B cell (primary cell): ENCODE data around the gene ARHGAP12. TPM values are rescaled to one million over a fixed set of nuclear protein-coding genes. Genes with fewer than 3 reads are reported as not detected.

ENCODE experiments used
- ATAC-seq: fragments of 200-7000 bp; cut with Tn5 transposase; one replicate; pipeline ENCODE4 v1.10.0; 2021; ENCODE audit warnings: low read depth, mild to moderate bottlenecking, moderate number of reproducible peaks, moderate library complexity
- CTCF ChIA-PET: fragments of 350-600 bp; sonication (Branson Sonifier 250); formaldehyde crosslinking; loops from one replicate; lab custom pipeline; 2021; ENCODE audit warnings: antibody characterized with exemption, inconsistent platforms; lab: Charles Lee
- POLR2A ChIA-PET: fragments of 350-600 bp; sonication (Branson Sonifier 250); formaldehyde crosslinking; loops from one replicate; lab custom pipeline; 2021; ENCODE audit warnings: antibody characterized with exemption; lab: Charles Lee
- DNase-seq: peaks from one replicate; pipeline ENCODE4 v3.0.0; 2013
- H2AFZ ChIP-seq: 2 replicates; pipeline ENCODE4 v1.6.1; 2012; ENCODE audit warnings: mild to moderate bottlenecking, low read depth, low read length; ENCODE audit not compliant: insufficient read depth, poor library complexity, severe bottlenecking
- H3K27ac ChIP-seq, 2 donors: 1 replicate in 1 of 2; 2 replicates in 1 of 2; pipeline ENCODE4 v1.5.1; 2012 to 2013; ENCODE audit warnings: low read length in 2 of 2, mild to moderate bottlenecking in 2 of 2, moderate library complexity in 1 of 2
- H3K27me3 ChIP-seq, 4 experiments: fragments of 200-600 bp in 1 of 4; sonication (generic) in 1 of 4; replicated peaks in 1 of 4; 1 replicate in 2 of 4; 2 replicates in 2 of 4; pipeline versions ENCODE4 v1.6.1 to v1.7.0; 2013 to 2016; ENCODE audit warnings: low read length in 3 of 4, mild to moderate bottlenecking in 2 of 4, mixed read lengths in 1 of 4, moderate library complexity in 1 of 4; ENCODE audit not compliant: insufficient read depth in 4 of 4, control insufficient read depth in 3 of 4; ENCODE audit errors: control extremely low read depth in 1 of 4
- H3K36me3 ChIP-seq, 2 experiments: replicated peaks in 1 of 2; 1 replicate in 1 of 2; 2 replicates in 1 of 2; pipeline versions ENCODE4 v1.6.1 to v1.7.1; 2013; ENCODE audit warnings: low read length in 1 of 2; ENCODE audit not compliant: insufficient read depth in 2 of 2, control insufficient read depth in 1 of 2; ENCODE audit errors: control extremely low read depth in 1 of 2, extremely low read depth in 1 of 2
- H3K4me1 ChIP-seq, 2 donors: fragments of 200-600 bp in 1 of 2; sonication (generic) in 1 of 2; 1 replicate in 1 of 2; 2 replicates in 1 of 2; pipeline versions ENCODE4 v1.5.1 to v1.6.1; 2013 to 2017; ENCODE audit warnings: low read length in 2 of 2; ENCODE audit not compliant: control insufficient read depth in 2 of 2, insufficient read depth in 2 of 2
- H3K4me2 ChIP-seq: replicated peaks from 2 replicates; pipeline ENCODE3; 2012; ENCODE audit warnings: mild to moderate bottlenecking, low read depth, low read length; ENCODE audit not compliant: poor library complexity, severe bottlenecking
- H3K4me3 ChIP-seq, 5 experiments: fragments of 200-600 bp in 1 of 5; sonication (generic) in 1 of 5; 1 replicate in 3 of 5; 2 replicates in 2 of 5; pipeline versions ENCODE4 v1.5.1 to v1.7.0; 2011 to 2016; ENCODE audit warnings: low read length in 4 of 5, mild to moderate bottlenecking in 4 of 5, low read depth in 2 of 5, control low read depth in 1 of 5, moderate library complexity in 1 of 5; ENCODE audit not compliant: insufficient read depth in 1 of 5; ENCODE audit errors: control extremely low read depth in 1 of 5, extremely low read depth in 1 of 5
- H3K79me2 ChIP-seq: fragments of 200-600 bp; sonication (generic); one replicate; pipeline ENCODE4 v1.6.0; 2016; ENCODE audit warnings: low read length; ENCODE audit not compliant: control insufficient read depth, insufficient read depth
- H3K9ac ChIP-seq: fragments of 200-600 bp; sonication (generic); 2 replicates; pipeline ENCODE4 v1.6.1; 2017; ENCODE audit warnings: mild to moderate bottlenecking, low read length, moderate library complexity
- H3K9me3 ChIP-seq, 3 donors: one replicate each; pipeline versions ENCODE4 v1.6.1 to v1.7.1; 2013; ENCODE audit warnings: low read length in 2 of 3; ENCODE audit not compliant: control insufficient read depth in 2 of 3, insufficient read depth in 1 of 3; ENCODE audit errors: control extremely low read depth in 1 of 3
- H4K20me1 ChIP-seq: 2 replicates; pipeline ENCODE4 v1.6.0; 2012; ENCODE audit warnings: mild to moderate bottlenecking, low read length; ENCODE audit not compliant: insufficient read depth, control insufficient read depth, poor library complexity, severe bottlenecking
- H3K27ac Mint-ChIP-seq: one replicate; pipeline ENCODE4 v1.8.0; 2021; ENCODE audit warnings: mixed read lengths
- H3K27me3 Mint-ChIP-seq: one replicate; pipeline ENCODE4 v1.8.0; 2021; ENCODE audit warnings: mixed read lengths
- H3K4me1 Mint-ChIP-seq: one replicate; pipeline ENCODE4 v1.8.0; 2021; ENCODE audit warnings: mixed read lengths
- H3K4me3 Mint-ChIP-seq: one replicate; pipeline ENCODE4 v1.8.0; 2021; ENCODE audit warnings: mixed read lengths
- H3K9me3 Mint-ChIP-seq: one replicate; pipeline ENCODE4 v1.8.0; 2022; ENCODE audit warnings: mixed read lengths; ENCODE audit not compliant: insufficient read depth
- EZH2 ChIP-seq: IDR thresholded peaks from 2 replicates; pipeline ENCODE4 v1.6.1; 2012; ENCODE audit warnings: borderline replicate concordance, low read depth, mild to moderate bottlenecking, moderate library complexity, low read length; ENCODE audit not compliant: insufficient read depth, poor library complexity, severe bottlenecking
- whole genome bisulfite sequencing: methylation state at CpG from one replicate; pipeline ENCODE4 v1.1.5; 2013; ENCODE audit warnings: missing lambda C conversion rate; ENCODE audit not compliant: insufficient coverage; 5-methylcytosine and 5-hydroxymethylcytosine counted together
- intact Hi-C: fragments of 100-400 bp; cut with micrococcal nuclease; formaldehyde crosslinking; loops from one replicate; pipeline ENCODE4 v1.10.0; 2022
- polyA plus RNA-seq: library from polyadenylated mRNA; depleted of rRNA; stranded (reverse); fragments of >200 nt; gene quantifications from 2 replicates; pipeline ENCODE4 v1.2.3, GENCODE V29; 2012
- total RNA-seq, 2 donors: library from RNA; stranded (reverse); fragments of 120-200 nt in 1 of 2; gene quantifications; 1 replicate in 1 of 2; 2 replicates in 1 of 2; pipeline versions ENCODE4 v1.2.3 to v1.2.4, GENCODE V29; 2013 to 2022
- TF ChIP-seq, protein P1 (sequence below): fragments of 200-600 bp; IDR thresholded peaks from one replicate; pipeline ENCODE4 v1.8.0; 2022; ENCODE audit warnings: antibody characterized with exemption, mild to moderate bottlenecking

The ARHGAP12 gene
- total and polyA plus RNA-seq, 2 donors (not counting 1 experiment from before 2014, with no cell fraction given): 12.3 to 45.3 TPM

DNA sequence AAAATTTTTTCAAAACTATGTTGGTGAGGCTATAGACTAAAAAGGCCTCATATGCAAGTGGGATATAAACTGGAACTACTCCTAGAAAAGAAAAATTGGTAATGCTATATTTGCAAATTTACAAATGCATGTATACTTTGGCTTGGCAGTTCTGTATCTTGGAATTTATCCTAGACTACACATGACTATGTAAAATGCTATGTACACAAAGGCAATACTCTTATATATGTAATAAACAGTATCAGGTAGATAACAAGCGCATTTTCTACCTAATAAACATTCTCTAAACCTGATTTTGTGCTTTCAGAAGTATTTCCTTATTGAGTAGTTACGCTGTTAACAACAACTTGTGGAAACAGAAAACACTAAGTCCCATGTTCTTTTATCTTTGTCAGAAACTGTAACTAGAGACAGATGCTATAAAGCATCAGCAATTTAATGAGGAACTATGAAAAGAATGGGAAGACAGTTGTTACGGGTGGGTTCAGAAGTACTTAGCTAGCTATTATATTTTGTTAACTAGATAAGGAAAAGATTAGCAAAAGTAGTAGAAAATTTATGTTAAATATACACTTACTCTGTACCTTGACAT lies 107.8 kb downstream of the ARHGAP12 start:
- no peak for DNase-seq
- POLR2A ChIA-PET: no interaction called here

DNA sequence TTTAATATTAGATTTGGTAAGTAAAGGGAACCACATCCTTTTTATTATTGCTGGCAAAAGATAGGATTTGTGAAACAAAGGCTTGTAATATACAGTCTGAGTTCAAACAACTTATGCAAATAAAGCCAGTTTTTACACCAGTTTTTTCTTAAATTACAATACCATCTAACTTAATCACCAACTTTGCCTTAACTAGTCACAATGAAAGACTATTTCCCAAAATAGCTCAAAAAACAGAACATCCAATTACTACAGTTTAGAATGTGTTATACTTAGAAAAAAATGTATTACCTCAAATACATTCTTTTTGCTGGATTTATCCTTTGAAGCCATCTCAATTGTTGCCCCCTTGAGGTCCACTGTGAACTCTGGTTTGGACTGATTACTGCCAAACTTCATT lies 108.5 kb downstream of the ARHGAP12 start:
- CTCF ChIA-PET: no interaction called here
- no peaks in the 10 kb centered on the region for H3K9me3 Mint-ChIP-seq
- no peak overlapping the region for H2AFZ ChIP-seq

More for the DNA sequence above, 107.8 kb downstream of the ARHGAP12 start:
- H3K9ac ChIP-seq: no peak overlapping the region
- TF ChIP-seq EZH2: no peak
- TF ChIP-seq, protein P1, sequence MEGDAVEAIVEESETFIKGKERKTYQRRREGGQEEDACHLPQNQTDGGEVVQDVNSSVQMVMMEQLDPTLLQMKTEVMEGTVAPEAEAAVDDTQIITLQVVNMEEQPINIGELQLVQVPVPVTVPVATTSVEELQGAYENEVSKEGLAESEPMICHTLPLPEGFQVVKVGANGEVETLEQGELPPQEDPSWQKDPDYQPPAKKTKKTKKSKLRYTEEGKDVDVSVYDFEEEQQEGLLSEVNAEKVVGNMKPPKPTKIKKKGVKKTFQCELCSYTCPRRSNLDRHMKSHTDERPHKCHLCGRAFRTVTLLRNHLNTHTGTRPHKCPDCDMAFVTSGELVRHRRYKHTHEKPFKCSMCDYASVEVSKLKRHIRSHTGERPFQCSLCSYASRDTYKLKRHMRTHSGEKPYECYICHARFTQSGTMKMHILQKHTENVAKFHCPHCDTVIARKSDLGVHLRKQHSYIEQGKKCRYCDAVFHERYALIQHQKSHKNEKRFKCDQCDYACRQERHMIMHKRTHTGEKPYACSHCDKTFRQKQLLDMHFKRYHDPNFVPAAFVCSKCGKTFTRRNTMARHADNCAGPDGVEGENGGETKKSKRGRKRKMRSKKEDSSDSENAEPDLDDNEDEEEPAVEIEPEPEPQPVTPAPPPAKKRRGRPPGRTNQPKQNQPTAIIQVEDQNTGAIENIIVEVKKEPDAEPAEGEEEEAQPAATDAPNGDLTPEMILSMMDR: no peak
- intact Hi-C loops: no loop called here
- H3K4me3 ChIP-seq: no peak overlapping the region
- Mint-ChIP-seq H3K27ac (no peak overlapping the region), H3K9me3 (no peaks in the 10 kb centered on the region), H3K27me3 (no peaks in the 10 kb centered on the region), H3K4me1 (no peaks in the 10 kb centered on the region), H3K4me3 (no peak overlapping the region)
- no peak overlapping the region for H3K4me2 ChIP-seq
- no peaks in the 10 kb centered on the region for H3K9me3 ChIP-seq
- no peaks in the 10 kb centered on the region for H3K27me3 ChIP-seq
- peaks cover 0 to 24% of the 10 kb centered on the region in 2 experiments for H3K36me3 ChIP-seq
- CTCF ChIA-PET: interaction anchor here (1.1 to 2.6 kb wide), 2 partner anchors 7 to 12 kb away, joined by 3 to 10 read pairs; no protein-coding TSS in a partner anchor
- no peak overlapping the region for H2AFZ ChIP-seq
- H3K79me2 ChIP-seq: no peaks in the 10 kb centered on the region
- H3K4me1 ChIP-seq: no peaks in the 10 kb centered on the region
- WGBS: no CpG with 5 or more reads among the region's 3 CpGs
- ATAC-seq: no peak
- H4K20me1 ChIP-seq: no peaks in the 10 kb centered on the region
- no peak overlapping the region for H3K27ac ChIP-seq

More for the DNA sequence above, 108.5 kb downstream of the ARHGAP12 start:
- no peaks in the 10 kb centered on the region for H3K79me2 ChIP-seq
- ATAC-seq: no peak
- H3K27ac Mint-ChIP-seq: no peak overlapping the region
- POLR2A ChIA-PET: no interaction called here
- DNase-seq: no peak
- H3K9ac ChIP-seq: no peak overlapping the region
- no peaks in the 10 kb centered on the region for H3K9me3 ChIP-seq
- H3K4me3 ChIP-seq: no peak overlapping the region
- H3K4me2 ChIP-seq: no peak overlapping the region
- no peaks in the 10 kb centered on the region for H3K27me3 Mint-ChIP-seq
- TF ChIP-seq, protein P1: no peak
- TF ChIP-seq EZH2: no peak
- H3K36me3 ChIP-seq: peaks cover 0 to 24% of the 10 kb centered on the region in 2 experiments
- no peaks in the 10 kb centered on the region for H3K27me3 ChIP-seq
- intact Hi-C loops: no loop called here
- H4K20me1 ChIP-seq: no peaks in the 10 kb centered on the region
- no peak overlapping the region for H3K27ac ChIP-seq
- H3K4me3 Mint-ChIP-seq: no peak overlapping the region
- H3K4me1 Mint-ChIP-seq: no peaks in the 10 kb centered on the region
- no peaks in the 10 kb centered on the region for H3K4me1 ChIP-seq
